KBM-7 (cell line): Measurements from ENCODE around the gene FNTB.

ENCODE experiments used
- DNase-seq: peaks from one replicate; pipeline ENCODE4 v3.0.0-alpha.2; 2015
- in situ Hi-C: fragments of 300-500 bp; cut with MboI; formaldehyde crosslinking; loops from 2 replicates; pipeline ENCODE4 v1.14.3; 2020; ENCODE audit warnings: low sequenced_read_pairs, low pct_unique_long_range_greater_than_20kb, mixed read lengths

FNTB gene

DNA sequence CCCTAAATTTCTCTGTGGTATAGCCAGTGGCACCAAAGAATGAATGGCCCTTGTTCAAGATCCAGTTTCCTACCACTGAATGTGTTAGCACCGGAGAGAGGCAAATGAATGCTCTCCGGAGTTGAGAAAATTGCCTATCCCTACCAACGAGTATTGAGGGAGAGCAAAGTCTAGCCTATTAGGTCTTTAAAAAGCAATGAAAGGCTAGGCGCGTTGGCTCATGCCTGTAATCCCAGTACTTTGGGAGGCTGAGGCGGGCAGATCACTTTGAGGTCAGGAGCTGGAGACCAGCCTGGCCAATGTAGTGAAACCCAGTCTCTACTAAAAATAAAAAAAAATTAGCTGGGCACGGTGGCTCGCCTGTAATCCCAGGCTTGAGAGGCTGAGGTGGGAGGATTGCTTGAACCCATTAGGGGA is 13.7 kb upstream of the FNTB start:
- in situ Hi-C loops, result no loop called here
- no peak for DNase-seq

GRCh38 chr14:64973826-64974225 is 12.9 kb upstream of the FNTB start:
- in situ Hi-C loops, result no loop called here
- no peak for DNase-seq

DNA sequence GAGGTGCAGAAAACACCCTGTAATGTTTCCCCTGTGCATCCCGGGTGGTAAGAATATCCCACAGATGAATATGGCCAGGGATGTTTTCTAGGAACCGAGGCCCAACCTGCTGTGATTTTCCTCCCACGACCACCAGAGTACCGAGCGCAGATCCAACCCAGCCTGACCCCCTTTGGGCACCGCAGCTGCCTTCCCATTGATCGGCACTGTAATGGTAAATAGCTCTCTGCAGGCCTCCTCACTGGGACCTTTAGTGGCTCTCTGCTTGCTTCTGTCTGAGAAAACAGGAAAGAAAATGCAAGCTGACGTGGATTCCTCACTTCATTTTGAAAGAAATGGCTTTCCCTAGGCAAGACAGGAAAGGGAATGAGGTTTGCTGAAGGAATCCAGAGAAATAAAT is 12.1 kb upstream of the FNTB start:
- no peak for DNase-seq
- in situ Hi-C loops, result no loop called here

DNA sequence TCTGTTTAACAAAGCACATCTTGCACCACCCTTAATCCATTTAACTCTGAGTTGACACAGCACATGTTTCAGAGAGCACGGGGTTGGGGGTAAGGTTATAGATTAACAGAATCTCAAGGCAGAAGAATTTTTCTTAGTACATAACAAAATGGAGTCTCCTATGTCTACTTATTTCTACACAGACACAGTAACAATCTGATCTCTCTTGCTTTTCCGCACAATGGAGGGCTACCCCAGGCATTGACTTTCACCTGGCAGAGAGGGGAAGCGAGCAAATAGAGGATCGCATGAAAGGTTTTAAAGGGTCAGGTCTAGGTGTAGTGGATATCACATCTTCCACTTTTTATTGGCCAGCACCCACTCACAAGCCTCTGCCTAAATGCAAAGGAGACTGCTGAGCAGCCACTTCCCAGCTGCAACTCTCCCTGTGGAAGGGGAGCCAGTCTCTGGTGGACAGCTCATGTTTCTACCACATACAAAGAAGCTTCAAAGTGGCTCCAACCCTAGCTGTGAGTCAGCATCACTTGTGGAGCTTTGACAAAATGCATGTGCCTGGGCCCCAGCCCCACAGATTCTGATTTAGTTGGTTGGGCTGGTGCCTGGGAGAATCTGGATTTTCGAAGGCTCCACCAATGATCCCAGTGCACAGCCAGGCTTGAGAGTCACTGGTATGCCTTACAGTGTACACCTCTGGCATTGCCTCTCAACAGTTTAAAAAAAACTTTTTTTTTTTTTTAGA is 7.2 kb upstream of the FNTB start:
- in situ Hi-C loops, result no loop called here
- no peak for DNase-seq

DNA sequence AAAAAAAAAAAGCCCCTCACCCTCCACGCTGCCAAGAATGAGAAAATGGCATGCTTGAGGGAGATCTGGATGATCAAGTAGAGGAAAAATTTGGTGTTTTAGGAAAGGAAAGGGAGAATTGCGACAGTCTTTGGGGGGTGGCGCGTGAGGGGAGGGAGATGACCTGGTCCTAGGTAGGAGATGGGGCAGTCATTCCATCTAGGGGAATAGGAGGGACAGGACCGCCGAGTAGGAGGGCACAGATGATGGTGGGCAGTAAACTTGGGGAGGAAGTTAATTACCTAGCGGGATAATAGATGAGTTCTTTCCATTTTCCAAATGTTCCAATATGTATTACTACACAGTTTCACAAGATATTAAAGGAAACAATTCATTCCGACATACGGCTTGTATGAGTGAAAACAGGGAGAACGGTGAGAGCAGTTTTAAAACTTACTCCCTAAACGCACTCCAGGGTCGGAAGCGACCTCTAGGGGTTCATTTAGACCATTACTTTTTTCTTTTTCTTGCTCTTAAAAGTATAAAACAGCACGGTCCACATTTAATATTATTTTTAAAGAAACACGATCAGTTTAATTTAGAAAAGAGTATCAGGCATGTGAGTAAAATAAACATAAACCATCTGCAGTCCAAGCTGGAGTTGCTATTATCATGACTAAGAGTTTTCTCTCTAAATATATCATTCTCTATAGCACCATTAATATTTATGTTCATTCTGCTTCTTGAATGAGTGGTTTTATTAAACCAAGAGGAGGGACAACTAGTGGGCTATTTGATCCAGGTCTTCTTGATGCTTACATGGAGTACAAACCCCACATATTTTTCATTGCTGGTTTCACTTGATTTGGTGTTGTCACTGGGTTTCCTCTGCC is 3.0 kb upstream of the FNTB start:
- peak; percentile 59 for DNase-seq
- in situ Hi-C loops, result no loop called here

DNA sequence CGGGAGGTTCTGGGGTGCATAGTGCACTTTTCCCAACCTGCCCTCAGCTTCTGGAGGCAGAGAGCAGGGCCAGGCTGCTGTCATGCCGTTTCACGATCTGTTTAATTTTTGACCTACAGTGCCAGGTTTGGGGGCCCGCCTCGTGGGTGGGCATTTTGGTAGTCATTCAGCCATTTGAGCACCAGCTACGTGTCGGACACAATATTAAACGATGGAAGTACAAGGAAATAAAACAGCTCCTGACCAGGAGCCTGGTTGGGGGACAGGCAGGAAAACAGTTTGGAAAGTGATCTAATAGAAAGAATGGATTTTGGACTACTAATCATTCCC is 708 bp downstream of the FNTB start:
- in situ Hi-C loops, result no loop called here
- DNase-seq, result no peak

GRCh38 chr14:64990296-64990695 is 3.6 kb downstream of the FNTB start:
- in situ Hi-C loops, result no loop called here

GRCh38 chr14:64990939-64991338 is 4.2 kb downstream of the FNTB start:
- in situ Hi-C loops, result no loop called here

More at GRCh38 chr14:64990296-64990695, 3.6 kb downstream of the FNTB start:
- peak; percentile 65 for DNase-seq

GRCh38 chr14:64992328-64992885 is 5.7 kb downstream of the FNTB start:
- in situ Hi-C loops, result no loop called here
- DNase-seq, result no peak

More at GRCh38 chr14:64990939-64991338, 4.2 kb downstream of the FNTB start:
- DNase-seq, result no peak

- peak; percentile 34 for DNase-seq
- in situ Hi-C loops, result no loop called here
Observed at GRCh38 chr14:64993266-64993930, 6.7 kb downstream of the FNTB start.

DNA sequence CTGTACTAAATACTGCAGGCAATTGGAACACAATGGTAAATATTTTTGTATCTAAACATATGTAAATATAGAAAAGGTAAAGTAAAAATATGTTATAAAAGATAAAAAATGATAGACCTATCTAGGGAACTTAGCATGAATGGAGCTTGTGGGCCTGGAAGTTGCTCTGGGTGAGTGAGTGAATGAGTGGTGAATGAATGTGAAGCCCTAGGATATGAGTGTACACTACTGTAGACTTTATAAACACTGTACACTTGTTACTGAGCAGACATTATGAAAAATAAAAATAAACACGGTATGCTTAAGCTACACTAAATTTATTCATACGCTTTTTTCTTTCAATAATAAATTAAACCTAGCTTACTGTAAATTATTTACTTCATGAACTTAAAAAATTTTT is 7.8 kb downstream of the FNTB start:
- no peak for DNase-seq
- in situ Hi-C loops, result no loop called here

DNA sequence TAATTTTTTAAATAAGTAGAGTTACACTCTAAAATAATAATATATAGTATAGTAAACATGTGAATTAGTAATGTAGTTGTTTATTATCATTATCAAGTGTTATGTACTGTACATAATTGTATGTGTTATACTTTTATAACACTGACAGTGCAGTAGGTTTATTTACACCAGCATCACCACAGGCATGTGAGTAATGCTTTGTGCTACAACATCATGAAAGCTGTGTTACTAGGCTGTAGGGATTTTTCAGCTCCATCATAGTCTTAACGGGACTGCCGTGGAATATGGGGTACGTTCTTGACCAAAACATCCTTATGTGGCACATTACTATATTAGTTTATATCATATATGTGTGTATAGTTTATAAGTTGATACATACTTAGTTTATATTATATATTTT is 8.6 kb downstream of the FNTB start:
- DNase-seq, result no peak
- in situ Hi-C loops, result no loop called here

DNA sequence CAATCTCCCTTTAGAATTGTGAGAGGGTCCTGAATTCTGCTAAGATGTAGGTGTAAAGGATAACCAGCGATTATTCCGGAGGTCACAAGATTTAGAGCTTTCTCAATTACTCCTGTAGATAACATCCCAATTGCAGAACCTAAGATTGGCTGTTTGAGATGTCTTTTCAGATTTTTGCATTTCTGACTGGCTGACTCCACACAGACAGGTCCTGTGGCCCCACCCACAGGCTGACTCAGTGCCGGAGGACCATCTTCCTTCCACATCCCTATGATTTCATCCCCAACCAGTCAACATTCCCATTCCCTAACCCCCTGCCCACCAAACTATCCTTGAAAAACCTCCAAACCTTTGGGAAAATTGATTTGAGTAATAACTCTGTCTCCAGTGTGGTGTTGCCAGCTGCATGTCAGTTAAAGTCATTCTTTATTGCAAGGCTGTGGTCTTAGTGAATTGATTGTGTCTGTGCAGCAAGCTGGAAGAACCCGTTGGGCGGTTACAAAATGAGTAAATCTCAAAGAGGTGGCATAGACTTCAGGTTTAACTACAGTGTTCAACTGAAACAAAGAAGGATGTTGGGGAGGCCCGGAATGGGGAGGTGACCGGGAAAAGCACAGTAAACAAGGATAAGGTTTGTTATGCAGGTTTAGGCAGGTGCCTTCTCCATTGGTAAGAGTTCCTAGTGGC is 10.6 kb downstream of the FNTB start:
- in situ Hi-C loops, result no loop called here
- DNase-seq, result no peak

DNA sequence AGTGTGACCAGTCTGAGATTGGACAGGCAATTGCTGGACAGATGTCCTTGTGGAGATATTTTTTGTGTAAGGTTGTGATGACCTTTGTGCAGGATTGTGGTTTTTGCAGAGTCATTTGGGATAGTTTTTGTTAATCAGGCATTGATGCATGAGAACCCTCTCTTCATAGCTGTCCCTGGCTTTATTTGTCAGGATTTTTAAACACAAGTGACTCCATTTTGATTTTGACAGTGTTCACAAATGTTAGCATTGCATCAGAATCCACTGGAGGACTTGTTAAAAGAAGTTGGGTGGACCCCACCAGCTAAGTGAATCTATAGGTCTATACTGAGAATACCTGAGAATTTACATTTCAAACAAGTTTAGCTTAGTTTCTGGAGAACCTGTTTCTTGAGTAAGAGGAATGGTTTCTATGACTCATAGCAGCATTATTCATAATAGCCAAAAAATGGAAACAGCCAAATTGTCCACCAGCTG is 11.8 kb downstream of the FNTB start:
- DNase-seq, result no peak
- in situ Hi-C loops, result no loop called here

DNA sequence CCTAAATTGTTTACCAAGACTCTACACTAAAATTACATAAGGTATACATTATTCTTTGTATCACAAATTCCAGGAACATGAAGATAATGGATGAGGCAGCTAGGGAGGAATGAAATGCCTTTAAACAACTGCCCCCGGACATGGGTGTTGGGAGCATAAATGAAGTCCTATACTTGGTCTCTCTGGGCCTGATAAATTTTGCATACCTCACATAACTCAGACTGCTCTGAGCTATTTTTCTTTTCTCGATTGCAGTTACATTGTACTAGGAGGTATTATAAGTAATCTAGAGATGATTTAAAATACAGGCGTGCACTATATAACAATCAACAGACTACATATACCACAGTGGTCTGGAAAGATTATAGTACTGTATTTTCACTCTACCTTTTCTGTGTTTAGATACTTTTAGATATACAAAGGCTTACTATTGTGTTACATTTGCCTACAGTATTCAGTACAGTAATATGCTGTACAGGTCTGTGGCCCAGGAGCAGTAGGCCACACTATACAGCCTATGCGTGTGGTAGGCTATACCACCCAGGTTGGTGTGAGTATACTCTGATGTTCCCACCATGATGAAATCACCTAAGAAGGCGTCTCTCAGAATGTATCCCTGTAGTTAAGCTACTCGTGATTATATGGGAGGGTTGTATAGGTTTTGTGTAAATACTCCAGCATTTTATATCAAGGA is 14.3 kb downstream of the FNTB start:
- DNase-seq, result no peak
- in situ Hi-C loops, result no loop called here

DNA sequence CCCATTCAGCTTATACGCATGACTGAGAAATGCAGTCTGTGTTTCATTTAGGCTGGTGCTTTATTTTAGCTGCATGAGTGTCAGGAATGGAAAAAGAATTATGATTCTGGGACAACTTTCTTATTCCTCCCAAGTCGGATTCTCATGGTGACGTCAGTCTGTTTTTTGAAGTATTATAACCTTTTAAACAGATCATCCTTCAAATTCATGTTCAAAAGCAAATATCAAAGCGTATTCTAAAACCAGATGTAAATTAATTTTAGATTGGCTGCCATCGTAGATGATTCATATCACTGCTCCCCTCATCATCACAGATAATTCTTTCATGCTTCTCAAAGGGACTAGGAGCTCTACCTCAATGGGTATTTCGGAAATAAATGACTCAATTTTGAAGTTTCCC is 15.0 kb downstream of the FNTB start:
- in situ Hi-C loops, result no loop called here
- no peak for DNase-seq

DNA sequence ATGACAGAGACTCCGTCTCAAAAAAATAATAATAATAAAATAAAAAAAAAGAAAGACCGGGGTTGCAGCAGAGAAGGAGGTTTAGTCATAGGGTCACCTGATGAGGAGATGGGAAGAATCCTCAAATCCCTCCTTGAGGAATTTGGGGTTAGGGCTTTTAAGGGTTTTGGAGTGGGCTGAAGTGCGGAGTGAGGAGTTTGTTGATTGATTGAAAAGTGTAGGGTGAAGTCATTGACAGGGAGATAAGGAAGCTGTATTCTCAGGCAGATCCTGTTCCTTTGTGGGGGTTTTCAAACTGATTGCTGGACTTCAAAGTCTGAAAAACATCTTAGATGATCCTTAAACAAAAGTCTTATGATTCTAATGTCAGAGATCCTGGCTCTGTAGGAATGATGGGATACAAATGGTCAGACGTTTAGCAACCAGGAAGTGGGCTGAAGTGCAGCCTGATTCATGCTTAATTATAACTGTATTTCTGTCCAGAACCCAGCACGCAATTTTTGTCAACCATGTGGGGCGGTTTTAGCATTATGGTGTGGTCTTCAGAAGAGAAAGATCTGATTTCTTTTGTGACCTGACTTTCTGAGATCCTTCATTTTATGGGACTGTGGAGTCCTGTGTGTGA is 16.0 kb downstream of the FNTB start:
- no peak for DNase-seq
- in situ Hi-C loops, result no loop called here

- in situ Hi-C loops, result no loop called here
- DNase-seq, result no peak
Observed at GRCh38 chr14:65003394-65003793, 16.7 kb downstream of the FNTB start.
